NT2/D1 (cell line): Measurements from ENCODE around the gene CCDC57.
A peak's percentile ranks its signal among the peaks of the same experiment; 100 is the strongest.
"Not testable (repeated sequence)": the region's sequence is repeated elsewhere in the genome, so short reads cannot be mapped to it uniquely, and the experiment has no call there.

ENCODE experiments used
- DNase-seq: peaks from one replicate; pipeline ENCODE4 v3.0.0-alpha.2; 2011; ENCODE audit warnings: low read depth, low spot score
- H3K27me3 ChIP-seq: 2 replicates; pipeline ENCODE4 v1.6.0; 2011; ENCODE audit warnings: mild to moderate bottlenecking; ENCODE audit not compliant: insufficient read length, insufficient read depth
- H3K36me3 ChIP-seq: 2 replicates; pipeline ENCODE4 v1.6.1; 2011; ENCODE audit warnings: mild to moderate bottlenecking, low read length, mixed read lengths; ENCODE audit not compliant: insufficient read depth, insufficient read length
- H3K4me1 ChIP-seq: 2 replicates; pipeline ENCODE4 v1.5.1; 2011; ENCODE audit not compliant: insufficient read depth, insufficient read length
- H3K4me3 ChIP-seq: 2 replicates; pipeline ENCODE4 v1.5.1; 2011; ENCODE audit warnings: low read depth; ENCODE audit not compliant: insufficient read length
- H3K9ac ChIP-seq: 2 replicates; pipeline ENCODE4 v1.6.0; 2011; ENCODE audit warnings: low read depth; ENCODE audit not compliant: insufficient read length
- H3K9me3 ChIP-seq: 2 replicates; pipeline ENCODE4 v1.5.1; 2011; ENCODE audit warnings: mild to moderate bottlenecking, low read length; ENCODE audit not compliant: insufficient read depth
- SUZ12 ChIP-seq: IDR thresholded peaks from 2 replicates; pipeline ENCODE4 v1.6.1; 2011; ENCODE audit not compliant: insufficient read length, insufficient read depth; ENCODE audit errors: extremely low read depth
- YY1 ChIP-seq: IDR thresholded peaks from 2 replicates; pipeline ENCODE4 v1.6.1; 2011; ENCODE audit not compliant: insufficient read length, insufficient read depth
- ZNF274 ChIP-seq: IDR thresholded peaks from 2 replicates; pipeline ENCODE4 v1.6.1; 2011; ENCODE audit warnings: mild to moderate bottlenecking, low read depth, low read length

CCDC57 gene

DNA sequence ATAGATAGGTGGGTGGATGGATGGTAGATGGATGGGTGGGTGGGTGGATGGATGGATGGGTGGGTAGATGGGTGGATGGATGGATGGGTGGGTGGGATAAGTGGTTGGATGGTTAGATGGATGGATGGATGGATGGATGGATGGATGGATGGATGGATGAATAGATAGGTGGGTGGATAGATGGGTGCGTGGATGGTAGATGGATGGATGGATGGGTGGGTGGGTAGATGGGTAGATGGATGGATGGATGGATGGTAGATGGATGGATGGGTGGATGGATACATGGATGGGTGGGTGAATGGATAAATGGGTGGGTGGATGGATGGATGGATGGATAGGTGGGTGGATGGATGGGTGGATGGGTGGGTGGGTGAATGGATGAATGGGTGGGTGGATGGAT, 64.6 kb downstream of the CCDC57 start:
- peaks cover 2% of the 10 kb centered on the region for H3K4me1 ChIP-seq
- no peaks in the 10 kb centered on the region for H3K9me3 ChIP-seq
- no peak for DNase-seq
- TF ChIP-seq YY1 = no peak
- TF ChIP-seq SUZ12 = no peak
- TF ChIP-seq ZNF274 = no peak
- no peak overlapping the region for H3K9ac ChIP-seq
- peaks cover 15% of the 10 kb centered on the region for H3K36me3 ChIP-seq
- no peak overlapping the region for H3K4me3 ChIP-seq
- H3K27me3 ChIP-seq = no peaks in the 10 kb centered on the region

DNA sequence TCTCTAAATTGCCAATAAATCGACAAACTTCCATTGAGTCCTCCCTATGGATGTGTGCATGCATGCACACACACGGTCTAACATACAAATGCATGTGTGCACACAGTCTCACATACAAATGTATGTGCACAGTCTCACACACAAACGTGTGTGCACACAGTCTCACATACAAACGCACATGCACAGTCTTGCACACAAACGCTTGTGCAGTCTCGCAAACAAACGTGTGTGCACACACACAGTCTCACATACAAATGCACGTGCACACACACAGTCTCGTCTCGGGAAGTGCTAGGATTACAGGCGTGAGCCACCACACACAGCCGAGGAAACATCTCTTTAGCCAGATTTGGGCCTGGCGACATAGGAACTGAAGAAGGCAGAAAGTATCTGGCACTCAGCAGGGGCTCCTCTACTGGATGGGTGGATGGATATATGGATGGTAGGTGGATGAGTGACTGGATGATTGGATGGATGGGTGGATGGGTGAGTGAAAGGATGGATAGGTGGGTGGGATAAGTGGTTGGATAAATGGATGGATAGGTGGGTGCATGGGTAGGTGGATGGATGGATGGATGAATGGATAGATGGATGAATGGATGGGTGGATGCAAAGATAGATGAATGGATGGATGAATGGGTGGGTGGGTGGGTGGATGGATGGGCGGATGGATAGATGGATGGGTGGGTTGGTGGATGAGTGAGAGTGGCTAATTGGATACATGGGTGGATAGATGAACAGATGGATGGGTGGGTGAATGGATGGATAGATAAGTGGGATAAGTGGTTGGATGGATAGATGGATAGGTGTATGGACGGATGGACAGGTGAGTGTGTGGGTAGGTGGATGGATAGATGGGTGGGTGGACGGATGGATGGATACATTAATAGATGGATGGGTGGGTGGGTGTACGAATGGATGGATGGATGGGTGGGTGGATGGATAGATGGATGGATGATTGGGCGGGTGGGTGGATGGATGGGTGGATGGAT, 65.7 kb downstream of the CCDC57 start:
- H3K4me3 ChIP-seq = no peak overlapping the region
- no peaks in the 10 kb centered on the region for H3K4me1 ChIP-seq
- H3K9ac ChIP-seq = no peak overlapping the region
- TF ChIP-seq ZNF274 = no peak
- TF ChIP-seq SUZ12 = no peak
- no peak for TF ChIP-seq YY1
- H3K9me3 ChIP-seq = no peaks in the 10 kb centered on the region
- DNase-seq = no peak
- H3K36me3 ChIP-seq = peaks cover 7% of the 10 kb centered on the region
- no peaks in the 10 kb centered on the region for H3K27me3 ChIP-seq

DNA sequence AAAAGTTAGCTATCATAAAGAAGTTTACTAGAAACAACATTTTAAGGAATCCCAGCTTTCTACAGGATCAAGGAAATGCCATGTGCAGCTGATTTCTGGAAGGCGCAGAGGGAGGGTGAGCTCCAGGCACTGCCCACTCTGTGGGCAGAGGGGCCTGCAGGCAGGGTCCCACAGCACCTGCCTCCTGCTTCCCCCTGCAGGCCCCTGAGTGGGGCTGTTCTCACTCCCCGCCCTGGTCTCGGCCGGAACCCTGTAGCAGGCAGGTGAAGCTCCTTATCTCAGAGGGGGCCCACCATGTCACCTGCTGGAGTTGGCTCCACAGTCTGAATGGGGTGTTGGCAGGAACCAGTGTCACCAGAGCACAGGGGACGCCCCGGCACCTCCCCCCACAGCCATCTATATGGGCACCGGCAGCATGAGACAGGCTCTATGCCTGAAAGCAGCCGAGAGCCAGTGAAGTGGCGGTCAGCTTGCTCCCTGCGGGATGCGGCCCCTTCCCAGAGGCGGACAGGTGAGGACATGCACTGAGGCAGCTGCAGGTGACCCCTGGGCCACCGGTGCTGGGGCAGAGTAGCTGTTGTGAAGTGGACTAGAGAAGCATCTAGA, 67.0 kb downstream of the CCDC57 start:
- H3K4me3 ChIP-seq = no peak overlapping the region
- no peaks in the 10 kb centered on the region for H3K27me3 ChIP-seq
- H3K4me1 ChIP-seq = no peaks in the 10 kb centered on the region
- DNase-seq = no peak
- no peak overlapping the region for H3K9ac ChIP-seq
- peaks cover 7% of the 10 kb centered on the region for H3K36me3 ChIP-seq
- TF ChIP-seq ZNF274 (no peak), SUZ12 (no peak), YY1 (no peak)
- H3K9me3 ChIP-seq = no peaks in the 10 kb centered on the region

DNA sequence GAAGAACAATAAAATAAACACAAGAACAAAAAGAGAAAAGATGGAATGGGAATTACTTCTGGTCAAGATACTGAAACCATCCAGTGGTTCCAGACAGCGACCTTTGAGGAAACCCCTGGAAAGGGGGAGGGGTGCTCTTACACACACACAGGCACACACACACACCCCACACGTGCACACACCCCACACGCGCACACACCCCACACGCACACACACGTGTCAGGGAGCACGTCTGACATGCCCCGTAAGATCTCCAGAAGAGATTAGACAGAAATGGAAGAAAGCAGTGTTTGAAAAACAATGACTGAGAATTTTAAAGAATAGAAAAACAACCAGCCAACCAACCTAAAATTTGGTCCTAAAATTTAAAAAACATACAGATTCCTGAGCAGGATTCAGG, 69.3 kb downstream of the CCDC57 start:
- no peak overlapping the region for H3K4me3 ChIP-seq
- H3K9ac ChIP-seq = no peak overlapping the region
- peaks cover 6% of the 10 kb centered on the region for H3K36me3 ChIP-seq
- H3K27me3 ChIP-seq = no peaks in the 10 kb centered on the region
- H3K4me1 ChIP-seq = no peaks in the 10 kb centered on the region
- DNase-seq = no peak
- TF ChIP-seq YY1 (no peak), SUZ12 (no peak), ZNF274 (no peak)
- no peaks in the 10 kb centered on the region for H3K9me3 ChIP-seq

DNA sequence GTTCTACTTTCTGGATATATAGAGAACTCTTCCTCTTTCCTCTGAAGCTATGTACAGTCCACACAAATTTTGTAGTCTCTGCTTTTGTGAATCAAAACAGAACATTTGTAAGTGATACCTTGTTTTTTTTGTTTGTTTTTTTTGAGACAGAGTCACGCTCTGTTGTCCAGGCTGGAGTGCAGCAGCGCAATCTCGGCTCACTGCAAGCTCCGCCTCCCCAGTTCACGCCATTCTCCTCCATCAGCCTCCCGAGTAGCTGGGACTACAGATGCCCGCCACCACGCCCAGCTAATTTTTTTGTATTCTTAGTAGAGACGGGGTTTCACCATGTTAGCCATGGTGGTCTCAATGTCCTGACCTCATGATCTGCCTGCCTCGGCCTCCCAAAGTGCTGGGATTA, 72.7 kb downstream of the CCDC57 start:
- H3K27me3 ChIP-seq, H3K9ac ChIP-seq: not testable (repeated sequence)

DNA sequence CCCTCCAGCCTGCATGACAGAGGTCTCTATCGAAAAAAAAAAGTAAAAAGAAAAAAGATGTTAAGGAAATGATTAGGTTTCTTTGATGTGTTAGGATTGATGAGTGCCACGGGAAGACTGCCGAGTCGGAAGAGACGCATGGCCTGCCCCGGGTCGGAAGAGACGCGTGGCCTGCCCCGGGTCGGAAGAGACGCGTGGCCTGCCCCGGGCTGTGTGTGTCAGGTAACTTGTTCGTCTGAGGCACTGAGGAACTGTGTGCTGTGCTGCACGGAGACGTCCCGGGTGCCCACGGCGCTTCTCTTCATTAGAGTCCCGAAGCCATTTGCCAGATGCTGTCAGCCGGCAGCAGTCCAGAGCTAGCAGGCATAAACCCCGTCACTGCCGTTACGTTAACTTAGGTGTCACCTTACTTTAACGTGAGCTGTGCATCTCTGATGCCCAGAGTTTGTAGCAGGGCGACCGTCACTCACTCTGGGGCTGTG, 74.1 kb downstream of the CCDC57 start:
- Histone ChIP-seq H3K9ac (no peak overlapping the region), H3K27me3 (no peaks in the 10 kb centered on the region), H3K9me3 (no peaks in the 10 kb centered on the region), H3K4me3 (no peak overlapping the region), H3K4me1 (peaks cover 3% of the 10 kb centered on the region), H3K36me3 (peaks cover 2% of the 10 kb centered on the region)
- TF ChIP-seq YY1 (no peak), ZNF274 (no peak), SUZ12 (no peak)
- DNase-seq = no peak

More for the DNA sequence above, 72.7 kb downstream of the CCDC57 start:
- H3K4me3 ChIP-seq, H3K36me3 ChIP-seq, H3K9me3 ChIP-seq, DNase-seq, H3K4me1 ChIP-seq: not testable (repeated sequence)

DNA sequence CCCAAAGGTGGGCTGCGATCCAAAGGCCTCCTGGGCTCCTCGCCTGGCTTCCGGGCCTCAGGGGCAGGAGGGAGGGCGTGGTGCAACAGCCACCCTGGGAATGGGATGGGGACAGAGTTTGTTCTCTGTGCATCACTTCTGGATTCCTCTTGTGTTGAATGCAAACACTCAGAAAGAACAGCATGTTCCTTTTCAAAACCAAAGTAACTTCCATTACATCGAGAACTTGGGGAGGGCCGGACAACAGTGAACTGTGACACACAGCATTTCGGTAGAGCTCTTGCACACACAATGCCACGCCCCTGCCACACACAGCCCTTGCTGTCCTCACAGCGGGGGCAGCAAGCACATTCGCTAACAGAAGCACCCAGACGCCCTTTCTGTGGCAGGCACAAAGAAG, 78.5 kb downstream of the CCDC57 start:
- no peaks in the 10 kb centered on the region for H3K9me3 ChIP-seq
- TF ChIP-seq YY1 (no peak), SUZ12 (no peak), ZNF274 (no peak)
- H3K4me1 ChIP-seq = peaks cover 6% of the 10 kb centered on the region
- H3K27me3 ChIP-seq = no peaks in the 10 kb centered on the region
- H3K9ac ChIP-seq = peak overlapping the region; percentile 32
- no peaks in the 10 kb centered on the region for H3K36me3 ChIP-seq
- no peak for DNase-seq
- no peak overlapping the region for H3K4me3 ChIP-seq

DNA sequence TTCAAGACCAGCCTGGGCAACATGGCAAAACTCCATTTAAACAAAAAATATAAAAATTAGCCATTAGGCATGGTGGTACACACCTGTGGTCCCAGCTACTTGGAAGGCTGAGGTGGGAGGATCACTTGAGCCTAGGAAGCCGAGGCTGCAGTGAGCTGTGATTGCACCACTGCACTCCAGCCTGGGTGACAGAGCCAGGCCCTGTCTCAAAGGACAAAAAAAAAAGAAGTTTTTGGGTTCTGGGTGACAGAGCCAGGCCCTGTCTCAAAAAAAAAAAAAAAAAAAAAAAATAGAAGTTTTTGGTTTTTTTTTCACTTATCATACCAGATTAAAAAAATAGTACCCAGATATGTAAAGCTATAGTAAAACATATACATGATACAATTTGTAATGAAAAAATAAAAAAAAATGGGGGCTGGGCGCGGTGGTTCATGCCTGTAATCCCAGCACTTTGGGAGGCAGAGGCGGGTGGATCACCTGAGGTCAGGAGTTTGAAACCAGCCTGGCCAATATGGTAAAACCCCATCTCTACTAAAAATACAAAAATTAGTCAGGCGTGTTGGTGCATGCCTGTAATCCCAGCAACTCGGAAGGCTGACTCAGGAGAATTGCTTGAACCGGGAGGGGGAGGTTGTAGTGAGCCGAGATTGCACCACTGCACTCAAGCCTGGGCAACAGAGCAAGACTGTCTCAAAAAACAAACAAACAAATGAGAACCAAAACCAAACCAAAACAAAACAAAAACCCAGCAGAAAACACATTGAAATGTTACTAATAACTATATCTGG, 79.3 kb downstream of the CCDC57 start:
- not testable (repeated sequence) for H3K4me1 ChIP-seq, H3K36me3 ChIP-seq, H3K27me3 ChIP-seq, DNase-seq, H3K4me3 ChIP-seq, H3K9ac ChIP-seq, H3K9me3 ChIP-seq
